ENCODE data around the gene NGEF.

NGEF gene

DNA sequence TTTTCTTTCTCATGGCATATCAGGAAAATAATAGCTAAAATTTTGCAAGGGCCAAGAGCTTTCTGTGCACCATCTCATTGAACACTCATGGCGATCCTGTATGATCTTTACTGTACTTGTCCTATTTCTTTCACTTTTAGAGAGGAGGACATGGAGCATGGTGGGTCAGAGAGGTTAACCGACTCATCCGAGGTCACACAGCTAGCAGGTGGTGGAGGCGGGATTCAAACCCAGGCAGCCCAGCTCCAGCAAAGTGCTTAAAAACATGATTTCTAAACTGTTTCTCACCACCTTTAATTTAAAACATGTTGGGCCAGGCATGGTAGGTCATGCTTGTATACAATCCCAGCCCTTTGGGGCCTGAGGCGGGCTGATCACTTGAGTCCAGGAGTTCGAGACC, 6.4 kb downstream of the NGEF start:
- no peak overlapping the region for H3K27ac ChIP-seq
- no peak for TF ChIP-seq CTCF (conservative IDR thresholded peaks at IDR 0.05)
- no peak for TF ChIP-seq ZFX (IDR thresholded peaks at IDR 0.05)

DNA sequence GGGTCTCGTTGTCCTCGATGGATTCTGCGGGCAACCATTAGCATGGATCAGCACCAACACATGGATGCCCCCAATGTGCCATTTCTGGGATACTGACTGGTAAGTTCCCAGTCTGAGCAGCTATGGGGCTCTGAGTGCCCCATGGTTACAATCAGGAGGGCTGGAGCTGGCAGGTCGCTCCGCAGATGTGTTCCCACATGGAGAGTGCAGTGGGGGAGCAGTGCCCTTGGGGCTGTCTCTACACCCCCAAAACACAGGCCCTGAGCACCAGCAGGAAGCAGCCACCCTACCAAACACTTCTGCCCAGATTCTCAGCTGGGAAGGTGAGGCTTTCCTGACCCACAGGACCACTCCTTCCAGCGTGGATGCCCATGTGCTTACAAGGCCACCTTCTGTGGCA, 8.0 kb downstream of the NGEF start:
- no peak overlapping the region for H3K27ac ChIP-seq
- TF ChIP-seq ZFX (IDR thresholded peaks at IDR 0.05) (no peak), CTCF (conservative IDR thresholded peaks at IDR 0.05) (no peak)

GRCh38 chr2:233003658-233004555, 9.1 kb downstream of the NGEF start:
- no peak overlapping the region for H3K27ac ChIP-seq

GRCh38 chr2:233002829-233003657, 10.0 kb downstream of the NGEF start:
- TF ChIP-seq CTCF (conservative IDR thresholded peaks at IDR 0.05) = no peak
- TF ChIP-seq ZFX (IDR thresholded peaks at IDR 0.05) = no peak
- H3K27ac ChIP-seq = no peak overlapping the region

More at GRCh38 chr2:233003658-233004555, 9.1 kb downstream of the NGEF start:
- TF ChIP-seq ZFX (IDR thresholded peaks at IDR 0.05) (no peak), CTCF (conservative IDR thresholded peaks at IDR 0.05) (no peak)

GRCh38 chr2:233000886-233001750, 11.9 kb downstream of the NGEF start:
- no peak overlapping the region for H3K27ac ChIP-seq
- TF ChIP-seq ZFX (IDR thresholded peaks at IDR 0.05) = no peak

DNA sequence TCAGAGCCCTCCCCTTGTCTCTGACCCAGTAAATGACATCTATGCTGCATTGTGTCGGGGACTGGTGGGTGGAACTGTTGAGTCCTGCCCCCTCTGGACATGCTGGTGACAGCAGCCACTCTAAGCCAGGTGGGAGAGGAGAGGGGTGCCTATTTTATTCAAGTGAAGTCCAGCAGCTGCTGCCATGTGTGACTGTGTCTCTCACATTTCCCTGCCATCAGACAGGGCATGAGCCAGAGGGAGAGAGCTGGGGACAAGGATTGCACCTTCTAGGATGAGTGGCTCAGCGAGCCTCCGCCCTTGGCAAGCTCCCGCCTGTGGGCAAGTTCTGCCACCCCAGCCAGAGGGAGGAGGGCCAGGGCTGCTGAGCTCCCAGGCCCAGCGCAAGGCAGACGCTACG, 13.7 kb downstream of the NGEF start:
- TF ChIP-seq ZFX (IDR thresholded peaks at IDR 0.05) (no peak), CTCF (conservative IDR thresholded peaks at IDR 0.05) (no peak)
- no peak overlapping the region for H3K27ac ChIP-seq

- TF ChIP-seq ZFX (IDR thresholded peaks at IDR 0.05) (no peak), CTCF (conservative IDR thresholded peaks at IDR 0.05) (no peak)
- H3K27ac ChIP-seq = no peak overlapping the region
Measured at GRCh38 chr2:232998666-232998985, 14.4 kb downstream of the NGEF start.
